ENCODE data around the gene IRF8.
"Not testable (repeated sequence)": the region's sequence is repeated elsewhere in the genome, so short reads cannot be mapped to it uniquely, and the experiment has no call there.

IRF8 gene

DNA sequence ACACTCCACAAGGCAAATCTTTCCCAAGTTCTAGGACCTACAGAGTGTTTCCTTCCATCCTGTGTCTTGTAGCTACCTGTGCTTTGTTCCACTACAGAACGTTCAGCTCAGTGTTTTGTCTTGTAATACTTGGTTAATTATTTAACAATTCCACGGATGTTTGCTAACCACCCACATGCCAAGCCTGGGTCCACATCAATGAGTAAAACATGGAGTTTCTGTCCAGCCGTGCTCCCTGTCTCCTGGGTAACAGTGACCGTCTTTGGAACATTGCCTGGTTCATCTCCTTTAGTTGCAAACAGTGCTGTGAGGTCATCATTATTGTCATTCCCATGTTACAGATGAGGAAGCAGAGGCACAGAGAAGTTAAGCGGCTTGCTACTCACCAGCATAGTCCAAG lies 41.3 kb downstream of the IRF8 start:
- no peak for DNase-seq

DNA sequence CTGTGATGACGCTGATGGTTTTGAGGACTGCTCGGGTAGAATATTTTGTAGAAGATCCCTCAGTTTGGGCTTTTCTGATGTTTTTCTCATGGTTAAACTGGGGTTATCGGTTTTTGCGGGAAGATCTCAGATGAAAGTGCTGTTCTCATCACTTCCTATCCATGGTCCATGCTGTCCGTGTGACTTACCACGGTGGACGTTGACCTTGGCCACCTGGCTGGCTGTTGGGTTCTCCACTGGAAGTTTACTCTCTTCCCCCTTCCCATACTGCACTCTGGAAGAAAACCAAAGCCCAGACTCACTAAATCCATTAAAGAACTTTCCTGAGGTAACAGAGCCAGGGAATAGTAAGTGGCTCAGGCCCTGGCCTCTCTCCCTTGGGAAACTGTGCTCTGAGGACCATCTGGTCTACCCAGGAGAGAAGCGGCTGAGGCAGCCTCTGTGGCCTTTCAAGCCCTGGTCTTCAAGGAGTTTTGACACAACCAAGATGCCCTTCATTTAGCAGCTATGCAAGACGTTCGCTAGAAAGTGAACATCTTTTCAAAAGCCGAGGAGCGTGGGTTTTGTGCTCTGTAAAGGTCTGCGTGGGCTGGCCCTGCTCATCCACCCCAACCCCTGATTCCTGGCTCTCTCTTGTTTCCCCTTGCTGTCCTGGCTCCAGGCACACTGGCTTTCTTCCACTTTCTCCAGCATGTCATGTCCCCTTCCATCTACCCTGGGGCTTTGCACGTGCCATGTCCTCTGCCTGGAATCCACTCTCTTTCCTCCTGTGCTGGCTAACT lies 43.1 kb downstream of the IRF8 start:
- DNase-seq: no peak

DNA sequence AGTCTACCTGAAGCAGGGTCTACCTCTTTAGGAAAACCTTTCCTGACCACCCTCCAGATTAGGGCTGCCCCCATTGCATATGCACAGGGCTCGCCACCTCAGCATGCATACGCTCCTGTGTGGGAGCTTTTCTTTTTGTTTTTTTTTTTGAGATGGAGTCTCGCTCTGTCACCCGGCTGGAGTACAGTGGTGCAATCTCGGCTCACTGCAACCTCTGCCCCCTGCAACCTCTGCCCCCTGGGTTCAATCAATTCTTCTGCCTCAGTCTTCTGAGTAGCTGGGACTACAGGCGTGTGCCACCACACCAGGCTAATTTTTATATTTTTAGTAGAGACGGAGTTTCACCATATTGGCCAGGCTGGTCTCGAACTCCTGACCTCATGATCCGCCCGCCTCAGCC lies 43.7 kb downstream of the IRF8 start:
- not testable (repeated sequence) for DNase-seq

DNA sequence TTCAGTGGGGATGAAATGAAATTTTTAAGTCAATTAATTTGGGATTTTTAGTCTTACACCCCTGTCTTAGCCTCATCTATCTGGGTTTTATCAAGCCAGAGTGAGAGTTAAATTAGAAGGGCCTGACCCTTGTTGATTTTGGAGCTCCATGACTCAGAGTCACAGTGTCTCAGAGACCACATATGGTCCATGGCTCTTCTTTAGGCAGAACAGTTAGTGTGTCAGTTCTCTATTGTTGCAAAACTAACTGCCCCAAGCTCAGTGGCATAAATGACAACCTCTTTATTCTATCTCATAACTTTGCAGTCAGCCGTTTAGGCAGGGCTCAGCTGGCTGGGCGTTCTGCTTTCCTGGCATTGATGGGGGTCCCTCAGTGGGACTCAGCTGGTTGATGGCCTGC lies 44.7 kb downstream of the IRF8 start:
- DNase-seq: no peak

DNA sequence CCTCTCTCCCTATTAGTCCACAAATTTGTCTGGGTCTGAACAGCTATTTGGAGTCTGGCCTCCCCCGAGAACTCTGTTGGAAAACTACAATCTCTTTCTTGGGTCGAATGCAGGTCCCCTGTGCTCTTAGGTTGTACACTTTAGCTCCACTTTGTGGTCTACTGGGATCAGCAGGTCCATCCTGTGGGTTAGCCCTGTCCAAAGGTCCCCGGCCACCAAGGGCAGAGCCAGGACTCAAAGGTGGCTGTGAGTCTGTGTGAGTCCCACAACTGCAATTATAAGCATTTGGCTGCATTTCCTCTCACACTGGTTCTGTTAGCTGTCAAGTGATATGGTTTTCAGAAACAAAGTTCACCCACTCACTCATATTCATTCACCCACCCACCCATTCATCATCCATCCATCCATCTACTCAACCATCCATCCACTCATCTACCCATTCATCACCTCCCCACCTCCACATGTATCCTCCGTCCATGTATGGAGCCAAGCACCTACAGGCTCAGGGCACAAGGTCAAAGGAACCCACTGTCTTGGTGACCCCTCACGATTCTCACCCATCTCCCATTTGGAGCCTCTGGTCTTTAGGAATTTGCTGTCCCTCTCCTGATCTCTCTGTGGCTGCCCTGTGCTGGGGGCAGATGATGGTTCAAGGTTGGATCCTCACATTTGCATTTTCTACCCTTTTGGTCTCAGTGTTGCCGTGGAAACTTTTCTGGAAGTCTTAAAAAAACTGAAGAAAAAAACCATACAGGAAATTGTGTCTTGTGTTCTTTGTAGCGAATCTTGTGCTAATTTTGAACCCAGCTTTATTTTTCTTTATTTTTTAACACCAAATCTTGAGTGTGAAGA lies 45.8 kb downstream of the IRF8 start:
- DNase-seq: no peak

DNA sequence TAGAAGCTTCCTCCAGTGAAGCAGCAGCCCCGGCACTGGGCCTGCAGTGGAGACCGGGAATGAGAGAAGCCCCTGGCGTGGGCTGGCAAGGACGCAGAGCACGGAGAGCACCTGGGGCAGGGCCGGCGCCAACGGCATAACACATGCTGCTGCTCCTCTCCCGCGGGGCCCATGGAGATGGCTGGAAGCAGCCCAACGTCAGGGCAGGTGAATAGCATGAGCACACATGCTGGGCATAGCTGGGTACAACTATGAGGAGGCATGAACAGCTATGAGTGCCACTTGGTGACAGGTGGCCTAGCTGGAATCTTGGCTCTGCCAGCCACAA lies 46.4 kb downstream of the IRF8 start:
- no peak for DNase-seq

DNA sequence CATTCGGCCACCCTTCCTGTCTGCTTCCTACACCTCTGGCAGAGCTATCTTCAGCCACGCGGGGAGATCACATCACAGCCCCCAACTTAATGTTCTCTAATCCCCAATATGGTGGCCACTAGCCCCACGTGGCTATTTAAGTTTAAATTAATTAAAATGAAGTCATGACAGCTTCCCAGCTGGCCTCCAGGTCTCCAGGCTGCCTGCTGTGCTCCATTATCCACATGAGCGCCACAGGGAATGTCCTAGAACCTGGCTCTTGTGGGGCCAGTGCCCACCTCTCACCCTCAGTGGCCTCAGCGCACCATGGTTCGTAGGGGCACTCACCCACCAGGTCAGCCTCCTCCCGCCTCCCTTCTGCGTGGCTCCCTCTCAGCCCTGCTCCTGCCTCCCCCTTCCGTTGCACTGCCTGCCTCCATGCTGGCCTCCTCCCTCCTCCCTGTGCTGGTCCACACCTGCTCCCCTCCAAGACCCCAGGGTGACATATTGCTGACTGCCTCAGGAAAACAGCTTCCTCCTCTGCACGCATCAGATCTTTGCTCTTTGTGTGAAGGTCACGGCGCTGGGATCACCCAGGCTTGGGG lies 47.7 kb downstream of the IRF8 start:
- DNase-seq: no peak

DNA sequence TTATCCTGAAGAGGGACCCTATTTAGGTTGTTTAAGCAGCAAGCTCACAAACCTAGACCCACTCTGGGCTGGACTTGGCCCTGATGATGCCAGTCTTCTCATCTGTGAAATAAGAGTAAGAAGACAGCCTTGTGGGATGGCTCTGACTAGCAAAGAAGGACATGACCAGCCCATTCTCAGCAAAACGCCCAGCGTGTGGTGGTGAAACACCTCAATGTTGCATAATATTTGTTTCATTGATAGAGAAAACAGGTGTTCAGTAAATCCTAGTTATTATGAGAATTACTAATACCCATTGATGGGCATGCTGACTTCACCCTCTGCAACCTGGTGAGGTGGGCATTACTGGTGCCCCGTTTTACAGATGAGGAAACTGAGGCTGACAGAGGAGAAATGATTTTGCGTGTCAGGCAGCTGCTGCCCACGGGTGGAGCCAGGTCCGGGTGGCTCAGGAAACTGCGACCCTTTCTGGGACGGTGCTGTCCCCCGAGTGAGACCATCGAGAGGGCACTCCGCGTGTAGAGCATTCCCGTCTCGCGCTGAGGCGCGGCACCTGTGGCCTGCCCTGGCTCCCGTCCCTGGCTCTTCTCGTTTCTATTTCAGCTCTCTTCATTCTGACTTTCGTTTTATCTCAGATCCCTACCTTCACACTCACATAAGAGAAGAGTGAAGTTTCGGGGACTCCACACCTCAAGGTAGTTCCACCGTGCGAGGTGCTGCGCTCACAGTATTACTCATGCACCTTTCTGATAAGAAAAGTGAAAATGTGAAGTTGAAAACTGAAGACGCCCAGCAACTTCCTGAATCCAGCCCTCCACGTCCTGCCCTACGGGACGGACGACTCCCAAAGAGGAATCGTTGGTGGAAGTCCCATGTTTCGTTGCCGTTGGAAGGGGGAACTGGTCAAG lies 48.5 kb downstream of the IRF8 start:
- peak; percentile 21 for DNase-seq

DNA sequence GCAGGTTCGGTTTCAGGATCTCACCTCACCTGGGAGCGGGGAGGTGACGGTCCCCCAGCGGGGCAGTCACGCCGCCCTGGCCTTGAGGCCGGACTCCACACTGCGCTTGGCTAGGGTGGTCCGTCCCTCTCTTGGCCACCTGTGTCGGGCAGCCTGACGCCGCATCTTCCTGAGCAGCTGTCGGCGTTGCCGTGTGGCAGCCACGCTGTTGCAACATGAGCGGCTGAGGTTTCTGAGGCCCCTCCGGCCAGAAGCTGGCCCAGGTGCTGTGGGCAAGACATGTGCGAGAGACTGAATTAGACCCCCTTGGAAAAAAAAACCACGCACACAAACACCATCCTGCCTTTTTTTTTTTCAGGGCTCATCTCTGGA lies 49.2 kb downstream of the IRF8 start:
- no peak for DNase-seq

DNA sequence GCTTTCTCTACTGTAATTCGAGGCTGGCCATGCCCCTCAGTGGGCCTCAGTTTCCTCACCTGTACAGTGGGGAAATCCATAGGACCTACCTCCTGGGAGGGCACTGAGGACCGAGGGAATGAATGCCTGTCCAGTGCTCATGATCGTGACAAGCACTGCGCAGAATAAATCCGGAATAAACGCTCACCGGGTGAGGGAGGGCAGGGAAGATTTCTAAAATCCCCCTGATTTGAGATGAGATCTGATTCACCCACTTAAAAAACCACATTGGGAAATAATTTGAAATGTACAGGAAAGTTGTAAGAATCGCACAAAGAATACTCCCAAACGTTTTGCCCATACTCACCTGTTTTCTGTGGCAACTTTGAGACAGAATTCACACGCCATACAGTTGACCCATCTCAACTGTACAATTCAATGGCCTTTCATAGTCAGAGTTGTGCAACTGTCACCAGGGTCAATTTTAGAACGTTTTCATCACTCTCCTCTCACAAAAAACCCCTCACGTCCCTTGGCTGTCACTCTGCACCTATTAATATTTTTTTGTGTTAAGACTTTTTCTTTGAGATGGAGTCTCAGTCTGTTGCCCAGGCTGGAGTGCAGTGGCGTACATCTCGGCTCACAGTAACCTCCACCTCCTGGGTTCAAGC lies 49.8 kb downstream of the IRF8 start:
- DNase-seq: no peak

DNA sequence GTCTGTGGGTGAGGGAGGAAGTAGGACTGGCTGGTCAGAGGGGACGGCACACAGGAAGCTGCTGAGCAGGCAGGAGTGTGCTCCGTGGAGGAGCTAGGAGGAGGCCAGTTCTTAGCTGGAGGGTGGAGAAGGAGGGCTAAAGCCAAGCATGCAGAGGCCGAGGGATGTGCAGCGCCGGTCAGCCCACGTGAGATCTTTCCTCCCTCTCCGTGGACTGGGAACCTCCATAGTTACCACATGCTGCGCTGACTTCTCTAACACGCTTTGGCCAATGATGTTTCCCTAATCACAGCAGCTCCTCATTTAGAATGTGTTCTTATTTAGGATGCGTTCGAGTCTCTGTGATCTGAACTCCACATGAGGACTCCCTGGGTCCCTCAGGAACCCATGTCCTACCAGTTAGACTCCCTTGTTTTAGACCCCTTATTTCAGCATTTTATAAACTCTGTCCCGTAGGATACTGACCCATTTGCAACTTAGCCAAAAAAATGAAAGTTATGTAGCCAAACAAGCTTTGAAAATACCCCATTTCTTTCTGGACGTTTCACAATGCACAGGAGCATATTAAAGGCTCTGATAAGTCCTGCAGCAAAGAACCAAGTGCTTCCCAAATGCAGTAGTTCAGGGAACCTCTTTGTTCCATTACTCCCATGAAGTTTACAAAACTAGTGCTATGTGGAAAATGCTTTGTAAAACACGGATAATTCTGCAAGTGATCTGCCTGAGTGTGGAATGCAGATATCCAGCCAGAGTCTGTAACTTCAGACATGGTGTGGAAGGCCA lies 51.4 kb downstream of the IRF8 start:
- no peak for DNase-seq

DNA sequence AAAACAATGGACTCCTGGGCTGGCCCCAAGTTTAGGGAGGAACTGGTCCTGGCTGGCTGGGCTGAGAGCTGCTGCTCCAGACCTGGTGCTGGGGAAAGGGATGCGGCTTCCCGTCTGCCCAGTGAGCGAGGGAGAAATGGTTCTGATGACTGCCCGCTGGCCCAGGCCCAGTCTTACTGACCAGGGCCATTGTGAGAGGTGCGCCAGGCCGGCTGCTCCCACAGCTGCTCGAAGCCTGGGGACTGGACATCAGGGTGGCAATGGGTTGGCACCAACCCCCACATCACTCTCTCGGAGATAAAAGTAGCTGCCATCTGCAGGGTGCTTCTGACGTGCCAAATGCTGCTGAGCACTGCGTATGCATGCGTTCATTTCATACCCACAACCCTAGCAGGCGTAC lies 53.2 kb downstream of the IRF8 start:
- no peak for DNase-seq

DNA sequence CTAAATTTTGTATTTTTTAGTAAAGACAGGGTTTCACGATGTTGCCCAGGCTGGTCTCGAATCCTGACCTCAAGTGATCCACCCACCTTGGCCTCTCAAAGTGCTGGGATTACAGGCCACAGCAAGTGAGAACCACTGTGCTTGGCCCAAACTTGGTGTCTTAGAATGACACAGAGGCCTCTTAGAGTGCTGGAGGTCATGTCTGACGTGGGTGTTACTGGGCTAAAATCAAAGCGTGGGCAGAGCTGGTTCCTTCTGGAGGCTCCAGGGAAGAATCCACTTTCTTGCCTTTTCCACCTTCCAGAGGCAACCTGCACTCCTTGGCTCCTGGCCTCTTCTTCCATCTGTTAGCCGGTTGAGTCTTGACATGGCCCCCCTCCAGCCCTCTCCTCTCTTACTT lies 53.8 kb downstream of the IRF8 start:
- DNase-seq: no peak

DNA sequence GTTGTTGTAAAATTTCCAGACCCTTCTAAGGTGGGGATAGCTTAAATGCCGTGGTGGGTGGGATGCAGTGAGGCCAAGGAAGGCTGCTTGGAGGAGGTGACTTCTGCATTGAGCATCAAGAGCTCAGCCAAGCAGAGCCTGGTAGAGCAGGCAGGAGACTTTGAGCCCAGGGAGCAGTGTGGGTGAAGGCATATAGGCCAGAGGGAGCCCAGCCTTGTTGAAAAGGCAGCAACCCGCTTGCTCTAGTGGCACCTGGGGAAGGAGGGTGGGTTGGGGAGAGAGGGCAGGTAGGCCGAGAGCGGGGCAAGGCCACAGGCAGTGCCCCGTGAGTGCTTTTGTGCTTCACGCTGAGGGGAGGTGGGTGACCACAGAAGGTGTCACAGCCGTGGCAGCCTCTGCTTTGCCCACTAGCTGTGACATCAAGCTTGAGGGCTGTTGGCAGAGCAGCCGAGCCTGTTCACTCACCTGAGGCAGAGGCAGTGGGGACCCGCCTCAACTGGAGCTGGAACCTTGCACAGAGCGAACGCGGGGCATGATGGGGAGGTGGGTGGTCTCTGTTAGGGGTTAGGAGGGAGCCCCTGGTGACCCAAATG lies 56.1 kb downstream of the IRF8 start:
- no peak for DNase-seq

DNA sequence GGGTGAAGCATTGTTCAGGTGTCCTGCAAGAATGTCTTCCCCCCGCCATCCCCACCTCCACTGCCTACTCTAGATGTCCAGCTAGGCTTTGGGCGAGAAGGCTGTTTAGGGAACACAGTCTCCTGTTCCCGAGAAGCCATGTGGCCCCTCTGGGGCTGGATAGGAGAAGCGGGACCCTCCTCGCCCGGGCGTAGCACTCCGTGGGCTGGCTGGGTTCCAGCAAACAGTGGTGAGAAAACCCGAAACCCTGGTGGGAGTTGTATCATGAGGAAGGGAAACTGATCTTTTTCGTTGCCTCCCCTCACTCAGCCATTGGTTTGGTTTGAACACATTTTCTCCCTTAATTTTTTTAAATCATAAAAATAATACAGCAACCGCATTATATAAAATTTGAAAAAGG lies 56.6 kb downstream of the IRF8 start:
- DNase-seq: no peak

DNA sequence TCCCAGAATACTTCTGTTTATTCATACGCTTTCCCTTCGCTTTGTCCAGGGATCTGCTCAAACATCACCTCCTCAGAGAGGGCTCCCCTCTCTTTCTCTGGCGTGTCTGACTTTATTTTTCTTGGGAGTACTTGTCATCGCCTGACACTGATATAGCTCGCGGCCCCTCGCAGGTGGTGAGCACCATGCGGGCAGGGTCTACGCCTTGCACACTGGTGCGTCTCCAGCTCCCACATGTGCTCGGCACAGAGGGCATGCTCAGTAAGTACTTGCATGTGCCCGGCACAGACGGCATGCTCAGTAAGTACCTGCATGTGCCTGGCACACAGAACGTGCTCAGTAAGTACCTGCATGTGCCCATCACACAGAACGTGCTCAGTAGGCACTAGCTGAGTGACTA lies 57.5 kb downstream of the IRF8 start:
- no peak for DNase-seq

DNA sequence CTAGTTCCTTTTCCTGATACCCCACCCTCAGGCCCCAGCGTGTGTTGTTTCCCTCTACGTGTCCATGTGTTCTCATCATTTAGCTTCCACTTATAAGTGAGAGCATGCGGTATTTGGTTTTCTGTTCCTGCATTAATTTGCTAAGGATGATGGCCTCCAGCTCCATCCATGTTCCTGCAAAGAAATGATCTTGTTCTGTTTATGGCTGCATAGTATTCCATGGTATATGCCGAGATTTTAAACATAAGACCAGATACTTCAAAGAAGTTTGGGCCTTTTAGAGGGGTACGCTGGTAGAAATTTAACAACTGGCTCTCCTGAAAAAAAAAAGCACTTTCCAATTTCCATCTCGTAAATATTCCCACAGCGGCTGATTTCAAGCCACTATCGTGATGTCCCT lies 59.8 kb downstream of the IRF8 start:
- no peak for DNase-seq

DNA sequence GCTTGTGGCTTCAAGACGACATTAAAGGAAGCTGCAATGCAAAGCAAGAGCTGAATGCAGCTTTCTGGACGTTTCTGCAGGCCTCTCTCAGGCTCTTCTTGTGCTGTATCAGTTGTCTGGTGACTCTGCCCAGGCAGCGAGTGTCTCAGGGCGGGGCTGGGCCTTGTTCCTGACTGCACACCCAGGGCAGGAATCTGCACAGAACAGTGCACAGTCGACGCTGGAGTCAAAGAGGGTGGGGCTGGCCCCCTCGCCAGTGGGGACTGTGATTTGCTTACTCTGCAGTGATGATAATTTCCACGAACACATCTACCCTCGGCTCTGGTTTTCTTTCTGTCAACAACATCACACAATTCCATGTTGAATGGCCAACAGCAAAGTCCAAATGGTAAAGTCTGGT lies 60.7 kb downstream of the IRF8 start:
- no peak for DNase-seq

DNA sequence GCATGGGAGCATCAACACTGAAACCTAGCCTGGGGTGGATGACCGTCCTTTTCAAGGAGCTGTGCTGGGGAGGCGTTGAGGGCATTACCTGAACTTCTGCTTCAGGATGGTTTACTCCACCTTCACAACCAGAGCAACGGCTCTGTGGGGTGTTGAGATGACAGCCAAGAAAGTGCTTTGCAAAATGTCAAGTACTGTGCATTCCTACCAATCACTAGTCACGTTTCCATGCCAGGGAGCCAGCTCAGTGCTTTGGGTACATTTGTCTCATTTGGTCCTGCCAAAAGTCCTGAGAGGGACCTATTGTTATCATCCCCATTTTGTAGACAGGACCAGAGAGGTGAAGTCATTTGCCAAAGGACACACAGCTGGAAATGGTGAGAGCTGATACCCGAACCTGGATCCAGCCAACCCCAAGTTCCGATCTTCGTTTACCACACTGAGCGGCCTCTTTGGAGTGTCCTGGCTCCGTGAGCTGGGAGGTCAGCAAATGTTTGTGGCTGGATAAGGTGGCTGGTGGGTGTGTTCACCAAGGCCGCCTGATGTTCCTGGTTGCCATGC lies 61.6 kb downstream of the IRF8 start:
- DNase-seq: no peak

DNA sequence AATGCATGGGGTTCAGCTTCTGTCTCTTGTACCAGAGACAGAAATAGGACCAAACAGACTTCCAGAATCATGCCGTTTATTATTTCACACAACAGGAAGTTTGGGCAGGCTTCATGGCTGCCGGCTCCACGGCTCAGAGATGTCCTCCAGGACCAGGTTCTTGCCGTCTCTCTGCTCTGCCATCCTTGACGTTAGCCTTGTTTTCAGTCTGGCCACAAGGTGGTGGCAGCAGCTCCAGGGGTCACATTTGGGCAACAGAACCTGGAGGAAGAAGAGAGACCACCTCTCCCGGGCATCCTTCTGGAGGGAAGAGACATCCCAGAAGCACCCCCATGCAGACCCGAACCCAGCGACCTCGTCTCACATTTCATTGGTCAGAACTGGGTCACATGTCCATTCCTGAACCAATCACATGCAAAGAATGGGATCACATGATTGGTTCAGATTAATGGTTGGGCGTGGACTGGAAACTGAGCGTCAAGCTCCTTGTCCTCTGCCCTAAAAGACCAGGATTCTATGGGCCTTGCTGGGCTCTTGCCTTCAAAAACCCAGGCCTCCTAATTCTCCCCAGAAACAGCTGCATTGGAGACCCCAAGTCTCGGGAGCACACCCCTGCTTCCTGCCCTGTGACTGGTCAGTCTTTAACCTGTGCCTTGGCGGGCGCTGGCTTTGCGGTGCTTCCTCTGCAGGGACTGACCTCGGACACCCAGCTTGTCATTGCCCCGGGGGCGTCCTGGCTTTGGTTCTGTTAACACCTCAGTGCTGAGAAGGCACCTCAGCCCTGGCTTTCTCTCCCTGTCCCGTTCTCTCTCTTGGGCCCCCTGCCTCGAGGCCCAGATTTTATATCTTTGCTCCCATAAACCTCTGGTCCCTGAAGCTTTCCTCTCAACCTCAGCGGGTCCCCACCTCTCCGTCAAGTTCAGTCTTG lies 63.3 kb downstream of the IRF8 start:
- DNase-seq: no peak

Data from activated CD4-positive, alpha-beta T cell treated with anti-CD3 and anti-CD28 coated beads, Interleukin-2, amount 50 U/mL, for 1 hour (primary cell).